Measurements from ENCODE around the gene STON2. TPM values are rescaled to one million over a fixed set of nuclear protein-coding genes. Genes with fewer than 3 reads are reported as not detected.

Gene STON2
- total and polyA plus RNA-seq, 2 of the 8 experiments (the other 6 are each of a cell fraction or from before 2014, with no cell fraction given) = 8.9 to 50.0 TPM

GRCh38 chr14:81440041-81440440 is 39.9 kb upstream of the STON2 start:
- ChIA-PET POLR2A (ENCODE audit: partially characterized antibody) (no interaction called here), CTCF (ENCODE audit: partially characterized antibody) (interaction anchor here (1.4 to 9.5 kb wide), 3 partner anchors 10 to 171 kb away, joined by 4 to 64 read pairs (median 14); no protein-coding TSS in a partner anchor)
- H4K20me1 ChIP-seq (replicated peaks in 1 of 2; ENCODE audit: control insufficient read depth in 1 of 2, insufficient read depth in 2 of 2, low read length in 2 of 2) = peaks cover 0 to 2% of the 10 kb centered on the region in 2 experiments

More at GRCh38 chr14:81440041-81440440, 39.9 kb upstream of the STON2 start:
- Histone ChIP-seq H2BK120ac (replicated peaks; ENCODE audit: low read depth, low read length) (no peak overlapping the region), H2AK5ac (ENCODE audit: low read depth, low read length) (no peak overlapping the region), H3K23me2 (ENCODE audit: low read depth, low read length) (peaks cover 13% of the 10 kb centered on the region), H3K56ac (replicated peaks; ENCODE audit: insufficient read length, low read depth, low read length) (no peak overlapping the region), H3K18ac (ENCODE audit: extremely low read depth, low read length) (no peak overlapping the region), H2BK15ac (ENCODE audit: low read length) (no peak overlapping the region), H4K5ac (ENCODE audit: insufficient read length, low read depth, low read length) (no peak overlapping the region), H4K8ac (ENCODE audit: extremely low read depth, insufficient read depth, low read length) (no peak overlapping the region), H3K4me1 (replicated peaks in 1 of 4; ENCODE audit: control insufficient read depth in 3 of 4, insufficient read depth in 4 of 4, low read length in 3 of 4) (peaks cover 0 to 4% (median 3%) of the 10 kb centered on the region in 4 experiments; a peak in 4 of 7 replicates), H3K4ac (replicated peaks; ENCODE audit: insufficient read length, low read depth, low read length) (no peak overlapping the region), H3K9ac (replicated peaks in 1 of 4; ENCODE audit: extremely low read depth in 1 of 4, low read depth in 3 of 4, low read length in 3 of 4) (no peak overlapping the region), H2BK20ac (ENCODE audit: low read length) (no peak overlapping the region), H4K91ac (replicated peaks; ENCODE audit: insufficient read length, low read length) (no peak overlapping the region), H2BK5ac (ENCODE audit: low read depth, low read length) (no peak overlapping the region), H3K27me3 (replicated peaks in 1 of 4; ENCODE audit: control insufficient read depth in 3 of 4, extremely low read depth in 1 of 4, insufficient read depth in 3 of 4, low read length in 3 of 4) (peaks cover 1 to 14% (median 9%) of the 10 kb centered on the region in 4 experiments), H3K36me3 (ENCODE audit: control insufficient read depth in 2 of 4, insufficient read depth in 4 of 4, low read length in 3 of 4) (no peaks in the 10 kb centered on the region; a peak in 1 of 8 replicates), H3K79me1 (ENCODE audit: low read depth, low read length) (no peaks in the 10 kb centered on the region), H3K4me3 (ENCODE audit: extremely low read depth in 1 of 4, insufficient read depth in 2 of 4, low read depth in 3 of 4, low read length in 4 of 4) (no peak overlapping the region), H2BK12ac (ENCODE audit: low read depth, low read length) (no peak overlapping the region), H3K4me2 (ENCODE audit: insufficient read depth in 1 of 2, low read depth in 2 of 2, low read length in 2 of 2) (no peak overlapping the region), H2AFZ (ENCODE audit: low read length) (no peak overlapping the region), H3K79me2 (ENCODE audit: control insufficient read depth in 1 of 2, insufficient read depth in 2 of 2, low read length in 2 of 2) (peaks cover 0 to 8% of the 10 kb centered on the region in 2 experiments; a peak in 2 of 4 replicates), H3K27ac (ENCODE audit: low read depth, low read length) (no peak overlapping the region), H3K9me3 (ENCODE audit: insufficient read depth in 2 of 2, low read depth in 1 of 2, low read length in 1 of 2) (0 out of 4 replicates have a peak, but pooled peaks cover 0 to 2% of the 10 kb centered on the region in 2 experiments), H3K14ac (ENCODE audit: insufficient read length) (no peak overlapping the region), H3K23ac (ENCODE audit: insufficient read length) (no peak overlapping the region)
- TF ChIP-seq SUZ12 (IDR thresholded peaks at IDR 0.05; ENCODE audit: low read length) (no peak), JUN (IDR thresholded peaks at IDR 0.05; ENCODE audit: low read depth, low read length) (no peak), RAD21 (IDR thresholded peaks at IDR 0.05 in 1 of 2, conservative IDR thresholded peaks at IDR 0.05 in 1 of 2; ENCODE audit: low read depth in 2 of 2, low read length in 2 of 2) (no peak)
- 89% methylated on average over 3 of the region's 3 CpGs; no CpG with 5 or more reads in 1 of the 2 experiments for WGBS, 2 experiments (ENCODE audit: extremely low coverage in 1 of 2, insufficient coverage in 1 of 2, insufficient read length in 1 of 2, insufficient replicate concordance in 2 of 2, low coverage in 1 of 2, low lambda C conversion rate in 2 of 2, missing lambda C conversion rate in 1 of 2)
- FAIRE-seq = no peak
- DNase-seq (ENCODE audit: low read depth in 1 of 2, low spot score in 2 of 2) = no peak

All from H1 (cell line).